ENCODE measurements around the gene NUDT9. TPM values are rescaled to one million over a fixed set of nuclear protein-coding genes. Genes with fewer than 3 reads are reported as not detected.
"Not testable (repeated sequence)": the region's sequence is repeated elsewhere in the genome, so short reads cannot be mapped to it uniquely, and the experiment has no call there.

The NUDT9 gene
- total and polyA plus RNA-seq, 8 donors, result 3.6 to 44.9 (median 17.6) TPM

DNA sequence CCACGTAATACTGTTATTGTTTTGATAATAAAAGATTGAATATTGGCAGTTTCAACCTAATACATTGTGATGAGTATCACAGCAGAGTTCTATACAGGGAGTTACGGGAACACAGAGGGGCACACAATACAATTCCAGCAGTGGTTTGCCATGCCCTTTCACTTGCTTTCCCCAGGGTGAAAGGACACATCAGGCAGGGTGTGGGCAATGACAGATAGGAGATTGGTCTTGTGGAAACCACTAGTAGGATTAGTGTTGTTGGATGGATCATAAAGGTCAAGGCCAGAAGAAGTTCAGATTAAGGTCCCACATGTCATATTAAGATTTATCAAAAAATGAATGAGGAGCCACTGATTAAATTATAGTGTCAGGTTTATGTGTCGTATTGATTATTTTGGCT, 39.4 kb upstream of the NUDT9 start:
- H3K27me3 ChIP-seq, result no peaks in the 10 kb centered on the region
- intact Hi-C loops (cut with DNase I; ENCODE audit: low total_unique reads), result loop anchor here (5.0 kb wide), 1 partner anchor 84 kb away; no protein-coding TSS in a partner anchor
- peaks cover 0 to 5% (median 0%) of the 10 kb centered on the region in 4 donors for H3K9me3 ChIP-seq
- WGBS, 5 donors, result 90 to 93% (median 92%) methylated on average over 3 of the region's 3 CpGs
- H3K27ac ChIP-seq, result no peak overlapping the region
- peaks cover 0 to 23% (median 8%) of the 10 kb centered on the region in 4 donors for H3K4me1 ChIP-seq
- DNase-seq, result no peak
- H3K36me3 ChIP-seq, result peaks cover 3 to 31% (median 23%) of the 10 kb centered on the region in 4 donors
- TF ChIP-seq, protein P1, sequence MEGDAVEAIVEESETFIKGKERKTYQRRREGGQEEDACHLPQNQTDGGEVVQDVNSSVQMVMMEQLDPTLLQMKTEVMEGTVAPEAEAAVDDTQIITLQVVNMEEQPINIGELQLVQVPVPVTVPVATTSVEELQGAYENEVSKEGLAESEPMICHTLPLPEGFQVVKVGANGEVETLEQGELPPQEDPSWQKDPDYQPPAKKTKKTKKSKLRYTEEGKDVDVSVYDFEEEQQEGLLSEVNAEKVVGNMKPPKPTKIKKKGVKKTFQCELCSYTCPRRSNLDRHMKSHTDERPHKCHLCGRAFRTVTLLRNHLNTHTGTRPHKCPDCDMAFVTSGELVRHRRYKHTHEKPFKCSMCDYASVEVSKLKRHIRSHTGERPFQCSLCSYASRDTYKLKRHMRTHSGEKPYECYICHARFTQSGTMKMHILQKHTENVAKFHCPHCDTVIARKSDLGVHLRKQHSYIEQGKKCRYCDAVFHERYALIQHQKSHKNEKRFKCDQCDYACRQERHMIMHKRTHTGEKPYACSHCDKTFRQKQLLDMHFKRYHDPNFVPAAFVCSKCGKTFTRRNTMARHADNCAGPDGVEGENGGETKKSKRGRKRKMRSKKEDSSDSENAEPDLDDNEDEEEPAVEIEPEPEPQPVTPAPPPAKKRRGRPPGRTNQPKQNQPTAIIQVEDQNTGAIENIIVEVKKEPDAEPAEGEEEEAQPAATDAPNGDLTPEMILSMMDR (IDR thresholded peaks at IDR 0.05), result no peak
- TF ChIP-seq POLR2AphosphoS5 (IDR thresholded peaks at IDR 0.05) (no peak), EP300 (IDR thresholded peaks at IDR 0.05) (no peak), POLR2A (IDR thresholded peaks at IDR 0.05) (no peak)
- H3K4me3 ChIP-seq, result no peak overlapping the region

- Histone ChIP-seq H3K4me1 (peaks cover 3 to 40% (median 20%) of the 10 kb centered on the region in 4 donors), H3K36me3 (peaks cover 3 to 31% (median 19%) of the 10 kb centered on the region in 4 donors)
- not testable (repeated sequence) for H3K27me3 ChIP-seq, DNase-seq, H3K9me3 ChIP-seq, H3K27ac ChIP-seq, H3K4me3 ChIP-seq
- intact Hi-C loops (cut with DNase I; ENCODE audit: low total_unique reads), result loop anchor here (5.0 kb wide), 1 partner anchor 83 kb away; no protein-coding TSS in a partner anchor
- 79 to 95% (median 87%) methylated on average over 9 of the region's 9 CpGs for WGBS, 5 donors
Observed at GRCh38 chr4:87384466-87385132, 37.8 kb upstream of the NUDT9 start.

- H3K27ac ChIP-seq, result no peak overlapping the region
Observed at GRCh38 chr4:87387237-87387636, 35.1 kb upstream of the NUDT9 start.

DNA sequence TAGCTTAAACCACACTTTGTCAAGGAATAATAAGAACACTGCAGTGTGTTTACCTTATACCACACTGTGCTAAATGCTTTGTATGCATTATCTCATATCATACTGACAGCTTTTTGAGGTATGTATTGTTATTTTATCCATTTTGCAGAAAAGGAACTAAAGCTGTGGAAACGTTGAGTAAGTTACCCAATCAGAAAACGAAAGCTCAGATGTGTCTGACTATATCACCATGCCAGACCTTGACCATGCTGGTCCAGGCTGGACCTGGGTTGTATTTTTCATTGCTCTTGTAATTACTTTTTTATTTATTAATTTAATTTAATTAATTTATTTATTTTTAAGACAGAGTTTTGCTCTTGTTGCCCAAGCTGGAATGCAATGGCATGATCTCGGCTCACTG, 33.5 kb upstream of the NUDT9 start:
- TF ChIP-seq POLR2AphosphoS5 (IDR thresholded peaks at IDR 0.05) (no peak), POLR2A (IDR thresholded peaks at IDR 0.05) (no peak), EP300 (IDR thresholded peaks at IDR 0.05) (no peak)
- TF ChIP-seq, protein P1 (IDR thresholded peaks at IDR 0.05), result no peak
- H3K4me1 ChIP-seq, result peaks cover 10 to 52% (median 23%) of the 10 kb centered on the region in 4 donors
- peaks cover 0 to 5% (median 0%) of the 10 kb centered on the region in 4 donors for H3K9me3 ChIP-seq
- no peaks in the 10 kb centered on the region for H3K27me3 ChIP-seq
- H3K4me3 ChIP-seq, result peak overlapping the region in 3 of 4 donors; percentile 63 to 65 (median 64)
- peaks cover 0 to 15% (median 0%) of the 10 kb centered on the region in 4 donors for H3K36me3 ChIP-seq
- intact Hi-C loops (cut with DNase I; ENCODE audit: low total_unique reads), result no loop called here
- no peak overlapping the region for H3K27ac ChIP-seq
- DNase-seq, result no peak
- WGBS, 5 donors, result 69 to 81% (median 73%) methylated on average over 3 of the region's 3 CpGs

More at GRCh38 chr4:87387237-87387636, 35.1 kb upstream of the NUDT9 start:
- Histone ChIP-seq H3K9me3 (peaks cover 0 to 5% (median 0%) of the 10 kb centered on the region in 4 donors), H3K36me3 (peaks cover 0 to 15% (median 0%) of the 10 kb centered on the region in 4 donors), H3K4me3 (peak overlapping the region in 1 of 4 donors; percentile 64), H3K27me3 (no peaks in the 10 kb centered on the region), H3K4me1 (peaks cover 10 to 56% (median 29%) of the 10 kb centered on the region in 4 donors)
- TF ChIP-seq POLR2AphosphoS5 (IDR thresholded peaks at IDR 0.05), result no peak
- TF ChIP-seq, protein P1 (IDR thresholded peaks at IDR 0.05), result no peak
- no peak for TF ChIP-seq POLR2A (IDR thresholded peaks at IDR 0.05)
- no peak for TF ChIP-seq EP300 (IDR thresholded peaks at IDR 0.05)
- 78 to 88% (median 82%) methylated on average over 3 of the region's 3 CpGs for WGBS, 5 donors
- intact Hi-C loops (cut with DNase I; ENCODE audit: low total_unique reads), result no loop called here
- DNase-seq, result no peak

DNA sequence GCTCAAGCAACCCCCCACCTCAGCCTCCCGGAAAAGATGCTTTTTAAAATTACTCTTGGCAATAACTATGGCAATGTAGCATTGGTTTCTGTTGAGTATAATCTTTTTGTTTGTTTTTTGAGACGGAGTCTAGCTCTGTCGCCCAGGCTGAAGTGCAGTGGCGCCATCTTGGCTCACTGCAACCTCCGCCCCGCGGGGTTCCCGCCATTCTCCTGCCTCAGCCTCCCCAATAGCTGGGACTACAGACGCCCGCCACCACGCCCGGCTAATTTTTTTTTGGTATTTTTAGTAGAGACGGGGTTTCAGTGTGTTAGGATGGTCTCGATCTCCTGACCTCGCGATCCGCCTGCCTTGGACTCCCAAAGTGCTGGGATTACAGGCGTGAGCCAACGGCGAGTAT, 32.3 kb upstream of the NUDT9 start:
- H3K9me3 ChIP-seq; H3K27me3 ChIP-seq; intact Hi-C loops (cut with DNase I; ENCODE audit: low total_unique reads); DNase-seq; H3K36me3 ChIP-seq: not testable (repeated sequence)
- H3K27ac ChIP-seq, result peak overlapping the region in 4 of 5 donors; percentile 86 to 95 (median 90)
- H3K4me1 ChIP-seq, result peaks cover 10 to 52% (median 23%) of the 10 kb centered on the region in 4 donors
- 62 to 73% (median 63%) methylated on average over 20 of the region's 20 CpGs for WGBS, 5 donors
- peak overlapping the region; percentile 55 to 65 (median 64) for H3K4me3 ChIP-seq
